Measurements from ENCODE around the gene LBH. TPM values are rescaled to one million over a fixed set of nuclear protein-coding genes. Genes with fewer than 3 reads are reported as not detected.

Gene LBH
- total RNA-seq, 1 donor from 2014 or later: 51.7 TPM

- peaks cover 8% of the 10 kb centered on the region for H3K4me1 ChIP-seq (ENCODE audit: insufficient read depth, low read length)
- FAIRE-seq (no peak), DNase-seq (ENCODE audit: low read depth) (peak; percentile 8)
- no peak overlapping the region for H3K9ac ChIP-seq (ENCODE audit: low read length)
- Mint-ChIP-seq H3K4me1 (ENCODE audit: low read depth, unreplicated experiment) (peaks cover 6% of the 10 kb centered on the region), H3K27me3 (ENCODE audit: low read depth, unreplicated experiment) (peaks cover 20% of the 10 kb centered on the region), H3K4me3 (ENCODE audit: unreplicated experiment) (no peak overlapping the region), H3K27ac (ENCODE audit: unreplicated experiment) (no peak overlapping the region), H3K9me3 (ENCODE audit: unreplicated experiment) (peaks cover 4% of the 10 kb centered on the region), H3K36me3 (ENCODE audit: low read depth, unreplicated experiment) (no peaks in the 10 kb centered on the region)
- H3K27ac ChIP-seq (ENCODE audit: low read depth, low read length): no peak overlapping the region
- TF ChIP-seq EZH2 (IDR thresholded peaks at IDR 0.05; ENCODE audit: insufficient read depth, low read length) (no peak), CTCF (IDR thresholded peaks at IDR 0.05; ENCODE audit: insufficient read depth, low read depth, low read length) (no peak)
- H3K4me2 ChIP-seq (ENCODE audit: low read length): no peak overlapping the region
- no peak overlapping the region for H2AFZ ChIP-seq (ENCODE audit: low read depth, low read length)
- H4K20me1 ChIP-seq (ENCODE audit: insufficient read depth, low read length): no peaks in the 10 kb centered on the region
- H3K4me3 ChIP-seq (ENCODE audit: insufficient read depth, low read depth, low read length): no peak overlapping the region
- H3K79me2 ChIP-seq (ENCODE audit: insufficient read depth, low read length): no peaks in the 10 kb centered on the region
- H3K27me3 ChIP-seq (ENCODE audit: insufficient read depth, low read length): no peaks in the 10 kb centered on the region
- no peaks in the 10 kb centered on the region for H3K9me3 ChIP-seq (ENCODE audit: insufficient read depth, low read depth, low read length)
- no peaks in the 10 kb centered on the region for H3K36me3 ChIP-seq (ENCODE audit: insufficient read depth, low read length)
Observed at GRCh38 chr2:30216157-30216556, 15.2 kb upstream of the LBH start.

GRCh38 chr2:30217644-30218337 lies 13.5 kb upstream of the LBH start:
- DNase-seq (ENCODE audit: low read depth): peak; percentile 10
- no peak overlapping the region for H3K27ac ChIP-seq (ENCODE audit: low read depth, low read length)
- H3K4me1 Mint-ChIP-seq (ENCODE audit: low read depth, unreplicated experiment): peaks cover 6% of the 10 kb centered on the region
- H4K20me1 ChIP-seq (ENCODE audit: insufficient read depth, low read length): no peaks in the 10 kb centered on the region
- H3K27me3 ChIP-seq (ENCODE audit: insufficient read depth, low read length): no peaks in the 10 kb centered on the region
- no peak overlapping the region for H3K4me3 Mint-ChIP-seq (ENCODE audit: unreplicated experiment)
- peak overlapping the region; percentile 36 for H3K4me2 ChIP-seq (ENCODE audit: low read length)
- no peak overlapping the region for H3K27ac Mint-ChIP-seq (ENCODE audit: unreplicated experiment)
- H3K27me3 Mint-ChIP-seq (ENCODE audit: low read depth, unreplicated experiment): peaks cover 30% of the 10 kb centered on the region
- H3K4me3 ChIP-seq (ENCODE audit: insufficient read depth, low read depth, low read length): no peak overlapping the region
- H3K4me1 ChIP-seq (ENCODE audit: insufficient read depth, low read length): peaks cover 8% of the 10 kb centered on the region
- H3K9ac ChIP-seq (ENCODE audit: low read length): no peak overlapping the region
- no peaks in the 10 kb centered on the region for H3K9me3 ChIP-seq (ENCODE audit: insufficient read depth, low read depth, low read length)
- H3K36me3 Mint-ChIP-seq (ENCODE audit: low read depth, unreplicated experiment): no peaks in the 10 kb centered on the region
- no peaks in the 10 kb centered on the region for H3K36me3 ChIP-seq (ENCODE audit: insufficient read depth, low read length)
- H3K9me3 Mint-ChIP-seq (ENCODE audit: unreplicated experiment): peaks cover 6% of the 10 kb centered on the region
- no peak for TF ChIP-seq EZH2 (IDR thresholded peaks at IDR 0.05; ENCODE audit: insufficient read depth, low read length)
- FAIRE-seq: no peak
- H2AFZ ChIP-seq (ENCODE audit: low read depth, low read length): no peak overlapping the region
- H3K79me2 ChIP-seq (ENCODE audit: insufficient read depth, low read length): no peaks in the 10 kb centered on the region

- no peak overlapping the region for H2AFZ ChIP-seq (ENCODE audit: low read depth, low read length)
- H3K4me1 ChIP-seq (ENCODE audit: insufficient read depth, low read length): peaks cover 8% of the 10 kb centered on the region
- Mint-ChIP-seq H3K4me3 (ENCODE audit: unreplicated experiment) (no peak overlapping the region), H3K9me3 (ENCODE audit: unreplicated experiment) (peaks cover 6% of the 10 kb centered on the region), H3K27me3 (ENCODE audit: low read depth, unreplicated experiment) (peaks cover 30% of the 10 kb centered on the region), H3K4me1 (ENCODE audit: low read depth, unreplicated experiment) (peaks cover 6% of the 10 kb centered on the region), H3K27ac (ENCODE audit: unreplicated experiment) (no peak overlapping the region), H3K36me3 (ENCODE audit: low read depth, unreplicated experiment) (no peaks in the 10 kb centered on the region)
- H3K27me3 ChIP-seq (ENCODE audit: insufficient read depth, low read length): no peaks in the 10 kb centered on the region
- no peak overlapping the region for H3K4me3 ChIP-seq (ENCODE audit: insufficient read depth, low read depth, low read length)
- H3K79me2 ChIP-seq (ENCODE audit: insufficient read depth, low read length): no peaks in the 10 kb centered on the region
- no peak overlapping the region for H3K27ac ChIP-seq (ENCODE audit: low read depth, low read length)
- H3K9ac ChIP-seq (ENCODE audit: low read length): no peak overlapping the region
- DNase-seq (ENCODE audit: low read depth) (no peak), FAIRE-seq (no peak)
- H3K36me3 ChIP-seq (ENCODE audit: insufficient read depth, low read length): no peaks in the 10 kb centered on the region
- H4K20me1 ChIP-seq (ENCODE audit: insufficient read depth, low read length): no peaks in the 10 kb centered on the region
- TF ChIP-seq EZH2 (IDR thresholded peaks at IDR 0.05; ENCODE audit: insufficient read depth, low read length): no peak
- no peak for TF ChIP-seq CTCF (IDR thresholded peaks at IDR 0.05; ENCODE audit: insufficient read depth, low read depth, low read length)
- H3K9me3 ChIP-seq (ENCODE audit: insufficient read depth, low read depth, low read length): no peaks in the 10 kb centered on the region
- H3K4me2 ChIP-seq (ENCODE audit: low read length): peak overlapping the region; percentile 6
Observed at GRCh38 chr2:30218338-30218713, 13.0 kb upstream of the LBH start.
